ENCODE measurements around the gene NSMCE1.

The NSMCE1 gene

DNA sequence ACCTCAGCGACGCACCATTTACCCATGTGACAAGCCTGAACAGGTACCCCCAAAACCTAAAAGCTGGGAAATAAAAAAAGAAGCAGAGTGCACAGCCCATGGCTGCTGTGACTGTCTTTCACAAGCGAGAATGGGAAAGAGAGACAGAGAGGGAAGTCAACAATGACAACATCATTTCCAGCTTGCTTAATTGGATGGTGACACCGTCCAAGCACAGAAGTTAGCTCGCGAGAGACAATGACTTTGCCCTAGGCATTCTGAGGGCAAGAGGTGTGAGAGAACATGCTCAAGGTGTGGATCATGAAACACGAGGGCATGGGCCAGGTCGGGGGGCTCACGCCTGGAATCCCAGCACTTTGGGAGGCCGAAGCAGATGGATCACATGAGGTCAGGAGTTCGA is 19.3 kb upstream of the NSMCE1 start:
- no peak overlapping the region for H3K4me3 ChIP-seq (ENCODE audit: low read depth, low read length)
- no peak for DNase-seq (ENCODE audit: low read depth)
- TF ChIP-seq CTCF (IDR thresholded peaks at IDR 0.05; ENCODE audit: control insufficient read depth, extremely low read depth, insufficient read depth), result no peak

GRCh38 chr16:27287051-27287811 is 18.7 kb upstream of the NSMCE1 start:
- no peak for TF ChIP-seq CTCF (IDR thresholded peaks at IDR 0.05; ENCODE audit: control insufficient read depth, extremely low read depth, insufficient read depth)
- no peak overlapping the region for H3K4me3 ChIP-seq (ENCODE audit: low read depth, low read length)
- DNase-seq (ENCODE audit: low read depth), result no peak

- H3K4me3 ChIP-seq (ENCODE audit: low read depth, low read length), result no peak overlapping the region
- DNase-seq (ENCODE audit: low read depth), result no peak
- TF ChIP-seq CTCF (IDR thresholded peaks at IDR 0.05; ENCODE audit: control insufficient read depth, extremely low read depth, insufficient read depth), result no peak
Measured at GRCh38 chr16:27286451-27286850, 17.9 kb upstream of the NSMCE1 start.

- H3K4me3 ChIP-seq (ENCODE audit: low read depth, low read length), result no peak overlapping the region
- DNase-seq (ENCODE audit: low read depth), result no peak
- TF ChIP-seq CTCF (IDR thresholded peaks at IDR 0.05; ENCODE audit: control insufficient read depth, extremely low read depth, insufficient read depth), result no peak
Measured at GRCh38 chr16:27285676-27286196, 17.2 kb upstream of the NSMCE1 start.

DNA sequence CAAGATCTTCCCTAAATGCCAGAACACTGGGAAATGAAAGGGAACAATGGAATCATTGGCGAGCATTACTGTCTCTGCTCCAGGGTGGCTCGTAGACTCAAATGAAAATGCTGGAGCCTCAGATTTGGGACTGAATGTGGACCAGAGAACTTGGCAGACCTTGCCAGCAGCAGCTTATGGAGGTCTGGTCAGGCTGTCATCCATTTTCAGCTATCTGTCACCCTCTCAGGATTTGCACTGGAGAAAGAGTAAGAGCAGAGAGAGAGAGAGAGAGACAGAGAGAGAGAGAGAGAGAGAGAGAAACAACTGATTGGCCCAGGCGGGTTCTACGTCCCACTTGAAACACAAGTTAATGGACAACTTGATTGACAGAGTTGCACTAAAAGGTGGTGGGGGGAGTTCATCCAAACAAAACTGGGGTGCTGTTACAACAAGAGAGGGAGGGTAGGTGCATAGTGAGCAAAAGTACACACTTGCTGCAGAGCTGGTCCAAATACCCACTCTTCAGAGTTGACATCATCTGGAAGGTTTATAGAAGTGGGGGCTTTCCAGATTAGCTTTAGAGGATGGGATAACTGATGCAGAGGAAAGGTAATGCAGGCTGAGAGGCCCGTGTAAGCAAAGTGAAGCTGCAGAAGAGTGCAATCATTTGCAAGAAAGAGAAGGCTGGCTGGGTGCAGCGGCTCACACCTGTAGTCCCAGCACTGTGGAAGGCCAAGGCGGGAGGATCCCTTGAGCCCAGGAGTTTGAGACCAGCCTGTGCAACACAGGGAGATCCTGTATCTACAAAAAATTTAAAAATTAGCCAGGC is 16.5 kb upstream of the NSMCE1 start:
- H3K4me3 ChIP-seq (ENCODE audit: low read depth, low read length), result no peak overlapping the region
- no peak for TF ChIP-seq CTCF (IDR thresholded peaks at IDR 0.05; ENCODE audit: control insufficient read depth, extremely low read depth, insufficient read depth)
- DNase-seq (ENCODE audit: low read depth), result no peak

DNA sequence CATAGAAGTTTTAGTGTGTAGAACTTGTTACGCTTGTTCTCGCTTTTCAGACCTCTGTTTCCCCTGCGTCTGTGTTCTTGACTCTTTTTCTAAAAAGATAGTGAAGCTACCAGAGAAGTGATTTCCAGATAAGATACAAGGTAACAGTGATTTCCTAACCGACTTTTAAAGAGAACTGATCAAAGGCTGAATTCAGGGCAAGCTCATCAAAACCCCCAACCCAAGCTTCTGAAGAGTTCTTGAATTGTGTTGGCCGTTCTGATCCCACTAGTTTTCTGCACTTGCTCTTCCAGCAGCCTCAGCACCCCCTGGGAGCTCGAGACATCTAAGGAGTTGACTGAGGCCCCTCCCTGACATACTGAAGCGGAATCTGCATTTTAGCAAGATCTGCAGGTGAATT is 12.7 kb upstream of the NSMCE1 start:
- DNase-seq (ENCODE audit: low read depth), result no peak
- no peak for TF ChIP-seq CTCF (IDR thresholded peaks at IDR 0.05; ENCODE audit: control insufficient read depth, extremely low read depth, insufficient read depth)
- no peak overlapping the region for H3K4me3 ChIP-seq (ENCODE audit: low read depth, low read length)
